ENCODE measurements around the gene CDNF. TPM values are rescaled to one million over a fixed set of nuclear protein-coding genes. Genes with fewer than 3 reads are reported as not detected.
A peak's percentile ranks its signal among the peaks of the same experiment; 100 is the strongest.
"Not testable (repeated sequence)": the region's sequence is repeated elsewhere in the genome, so short reads cannot be mapped to it uniquely, and the experiment has no call there.

CDNF gene
- total RNA-seq, 1 donor from 2014 or later, result 4.8 TPM

DNA sequence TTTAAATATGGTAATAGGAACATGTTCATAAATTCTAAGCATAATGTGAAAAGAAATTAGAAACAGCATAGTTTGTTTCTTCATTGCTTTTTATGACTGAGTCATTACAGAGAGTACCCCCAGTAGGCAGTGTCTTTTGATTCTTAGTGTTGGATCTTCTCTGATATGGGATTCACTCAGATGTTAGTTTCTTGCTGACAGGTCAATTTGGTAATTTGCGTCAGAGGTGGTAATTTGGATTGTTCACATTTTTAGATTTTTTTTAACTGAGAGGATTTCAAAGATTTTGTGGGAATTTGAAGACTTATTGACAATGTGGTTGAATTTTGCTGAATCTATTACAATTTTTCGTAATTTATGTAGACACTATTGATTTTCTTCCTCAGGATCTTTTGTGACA, 2.3 kb upstream of the CDNF start:
- no peak for ATAC-seq
- DNase-seq (ENCODE audit: low spot score), result no peak

DNA sequence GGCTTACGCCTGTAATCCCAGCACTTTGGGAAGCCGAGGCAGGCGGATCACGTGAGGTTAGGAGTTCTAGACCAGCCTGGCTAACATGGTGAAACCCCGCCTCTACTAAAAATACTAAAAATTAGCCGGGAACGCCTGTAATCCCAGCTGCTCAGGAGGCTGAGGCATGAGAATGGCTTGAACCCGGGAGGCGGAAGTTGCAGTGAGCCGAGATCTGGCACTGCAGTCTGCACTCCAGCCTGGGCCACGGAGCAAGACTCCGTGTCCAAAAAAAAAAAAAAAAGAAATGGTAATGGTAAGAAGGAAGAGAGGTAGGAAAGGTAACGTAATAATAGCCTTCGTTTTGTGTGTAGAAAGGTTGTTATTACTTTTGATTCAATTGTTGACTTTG, 1.5 kb upstream of the CDNF start:
- DNase-seq (ENCODE audit: low spot score) (no peak), ATAC-seq (no peak)

GRCh38 chr10:14838582-14839304, 906 bp upstream of the CDNF start:
- ATAC-seq (peak; percentile 8), DNase-seq (ENCODE audit: low spot score) (peak; percentile 57)

DNA sequence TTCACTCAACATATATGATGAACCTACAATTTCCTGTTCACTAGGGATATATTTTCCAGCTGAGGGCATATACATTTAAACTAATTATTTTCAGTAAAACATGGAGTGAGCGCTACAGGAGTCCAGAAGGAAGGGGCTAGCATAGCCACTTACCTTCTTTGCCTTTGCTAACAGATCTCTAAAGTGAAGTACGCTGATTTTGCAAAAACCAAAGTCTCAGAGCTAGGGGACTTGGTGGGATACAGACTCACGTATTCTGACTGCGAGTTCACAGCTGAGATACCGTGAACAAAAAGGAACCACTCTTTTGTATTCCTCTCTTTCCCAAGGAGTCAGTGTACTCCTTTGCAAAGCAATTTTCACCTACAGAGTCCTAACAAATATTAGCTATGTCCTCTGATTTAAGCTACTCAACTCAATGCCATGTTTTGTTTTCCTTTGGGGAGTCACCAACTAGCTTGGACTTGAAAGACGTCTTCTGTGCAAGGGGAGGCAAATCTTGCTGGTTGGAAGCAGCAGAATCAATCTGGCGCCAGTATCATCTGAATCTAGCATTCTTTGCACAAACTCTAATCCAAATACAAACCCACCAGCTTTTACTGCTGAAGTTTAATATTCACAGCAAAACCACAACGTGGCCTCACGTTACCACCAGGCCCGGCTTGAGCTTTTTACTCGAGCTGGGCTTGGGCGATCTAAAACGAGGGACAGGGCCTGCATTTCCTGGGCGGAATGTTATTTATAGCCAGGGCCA, 657 bp downstream of the CDNF start:
- DNase-seq (ENCODE audit: low spot score) (no peak), ATAC-seq (peak; percentile 0)

DNA sequence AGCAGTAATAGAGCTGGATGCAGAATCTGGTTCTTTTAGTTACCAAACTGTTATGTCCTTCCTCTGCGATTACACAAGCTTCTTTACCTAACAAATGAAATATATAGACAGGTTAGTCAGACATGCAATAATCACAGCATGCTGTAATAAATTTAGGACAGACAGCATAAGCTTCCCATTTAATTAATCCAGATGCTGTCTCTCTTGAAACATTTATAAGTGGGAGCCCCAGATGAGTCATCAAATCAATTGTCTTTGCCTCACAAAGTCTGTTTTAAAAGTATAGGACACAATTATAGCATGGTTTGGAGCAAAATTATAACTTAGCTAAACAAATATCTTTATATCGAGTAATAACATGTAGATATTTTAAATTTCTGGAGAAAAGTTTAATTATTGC, 1.6 kb downstream of the CDNF start:
- no peak for DNase-seq (ENCODE audit: low spot score)
- ATAC-seq, result no peak

GRCh38 chr10:14833106-14833505, 4.7 kb downstream of the CDNF start:
- no peak for ATAC-seq
- no peak for DNase-seq (ENCODE audit: low spot score)

DNA sequence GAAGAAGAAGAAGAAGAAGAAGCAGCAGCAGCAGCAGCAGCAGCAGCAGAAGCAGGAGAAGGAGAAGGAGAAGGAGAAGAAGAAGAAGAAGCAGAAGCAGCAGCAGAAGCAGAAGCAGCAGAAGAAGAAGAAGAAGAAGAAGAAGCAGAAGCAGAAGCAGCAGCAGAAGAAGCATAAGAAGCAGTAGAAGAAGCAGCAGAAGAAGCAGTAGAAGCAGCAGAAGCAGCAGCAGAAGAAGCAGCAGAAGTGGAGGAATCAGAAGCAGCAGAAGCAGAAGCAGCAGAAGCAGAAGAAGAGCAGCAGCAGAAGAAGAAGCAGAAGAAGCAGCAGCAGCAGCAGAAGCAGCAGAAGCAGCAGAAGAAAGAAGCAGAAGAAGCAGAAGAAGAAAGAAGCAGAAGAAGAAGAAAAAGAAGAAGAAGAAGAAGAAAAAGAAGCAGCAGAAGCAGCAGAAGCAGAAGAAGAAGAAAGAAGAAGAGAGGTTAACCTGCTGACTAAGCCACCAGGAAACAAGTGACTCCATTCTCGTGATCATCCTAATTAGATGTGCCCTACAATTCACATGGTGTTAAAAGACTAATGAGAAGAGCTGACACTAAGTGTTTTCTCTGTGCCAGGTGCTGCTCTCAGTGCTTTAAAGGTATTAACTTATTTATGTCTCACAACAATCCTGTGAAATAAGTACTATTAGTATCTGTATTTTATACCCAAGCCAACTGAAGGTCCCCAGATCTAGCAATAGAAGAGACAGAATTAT, 11.6 kb downstream of the CDNF start:
- DNase-seq (ENCODE audit: low spot score), result no peak
- ATAC-seq, result no peak

- DNase-seq (ENCODE audit: low spot score) (no peak), ATAC-seq (no peak)
Observed at GRCh38 chr10:14823966-14824365, 13.9 kb downstream of the CDNF start.

DNA sequence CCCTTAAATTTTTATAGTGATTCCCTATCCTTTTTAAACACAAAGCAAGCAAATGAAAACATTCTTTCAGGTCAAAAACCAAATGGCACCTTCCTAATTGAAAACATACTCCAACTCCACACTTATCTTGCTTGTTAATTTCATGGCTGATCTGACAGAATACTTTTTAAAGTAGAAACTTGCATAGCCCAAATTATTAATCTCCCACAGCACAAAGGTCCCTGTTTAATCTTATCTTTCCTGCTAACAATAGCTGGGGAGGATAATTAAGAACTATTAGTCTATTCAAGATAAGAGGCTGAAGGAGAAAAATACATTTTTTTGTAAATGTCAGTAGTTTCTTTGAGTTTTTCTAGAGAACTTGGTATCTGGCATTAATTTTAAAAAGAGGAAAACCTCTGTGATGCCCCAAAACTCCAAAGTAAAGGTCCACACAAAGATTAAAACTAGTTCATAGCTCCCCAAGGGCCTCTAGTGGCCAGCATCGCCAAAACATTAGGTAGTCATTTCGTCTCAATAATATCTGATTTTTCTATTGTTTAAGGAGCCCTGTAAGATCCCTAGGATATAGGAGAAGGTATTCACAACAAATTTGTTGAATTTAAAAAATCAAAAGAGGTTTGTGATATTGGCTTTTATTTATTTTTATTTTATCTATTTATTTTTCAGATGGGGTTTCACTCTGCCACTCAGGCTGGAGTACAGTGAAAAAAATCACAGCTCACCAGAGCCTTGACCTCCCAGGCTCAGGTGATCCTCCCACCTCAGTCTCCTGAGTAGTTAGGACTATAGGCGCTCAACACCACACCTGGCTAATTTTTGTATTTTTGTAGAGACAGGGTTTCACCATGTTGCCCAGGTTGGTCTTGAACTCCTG, 14.7 kb downstream of the CDNF start:
- peak; percentile 67 for ATAC-seq
- no peak for DNase-seq (ENCODE audit: low spot score)

- DNase-seq (ENCODE audit: low spot score), result no peak
- ATAC-seq, result no peak
Observed at GRCh38 chr10:14821635-14822375, 16.0 kb downstream of the CDNF start.

DNA sequence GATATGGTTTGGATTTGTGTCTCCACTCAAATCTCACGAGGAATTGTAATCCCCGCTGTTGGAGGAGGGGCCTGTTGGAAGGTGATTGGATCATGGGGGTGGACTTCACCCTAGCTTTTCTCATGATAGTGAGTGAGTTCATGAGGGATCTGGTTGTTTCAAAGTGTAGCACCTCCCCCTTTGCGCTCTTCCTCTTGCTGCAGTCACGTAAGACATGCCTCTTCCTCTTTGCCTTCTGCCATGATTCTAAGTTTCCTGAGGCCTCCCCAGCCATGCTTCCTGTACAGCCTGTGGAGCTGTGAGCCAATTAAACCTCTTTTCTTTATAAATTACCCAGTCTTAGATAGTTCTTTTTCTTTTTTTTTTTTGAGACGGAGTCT, 17.1 kb downstream of the CDNF start:
- DNase-seq (ENCODE audit: low spot score) (no peak), ATAC-seq (no peak)

DNA sequence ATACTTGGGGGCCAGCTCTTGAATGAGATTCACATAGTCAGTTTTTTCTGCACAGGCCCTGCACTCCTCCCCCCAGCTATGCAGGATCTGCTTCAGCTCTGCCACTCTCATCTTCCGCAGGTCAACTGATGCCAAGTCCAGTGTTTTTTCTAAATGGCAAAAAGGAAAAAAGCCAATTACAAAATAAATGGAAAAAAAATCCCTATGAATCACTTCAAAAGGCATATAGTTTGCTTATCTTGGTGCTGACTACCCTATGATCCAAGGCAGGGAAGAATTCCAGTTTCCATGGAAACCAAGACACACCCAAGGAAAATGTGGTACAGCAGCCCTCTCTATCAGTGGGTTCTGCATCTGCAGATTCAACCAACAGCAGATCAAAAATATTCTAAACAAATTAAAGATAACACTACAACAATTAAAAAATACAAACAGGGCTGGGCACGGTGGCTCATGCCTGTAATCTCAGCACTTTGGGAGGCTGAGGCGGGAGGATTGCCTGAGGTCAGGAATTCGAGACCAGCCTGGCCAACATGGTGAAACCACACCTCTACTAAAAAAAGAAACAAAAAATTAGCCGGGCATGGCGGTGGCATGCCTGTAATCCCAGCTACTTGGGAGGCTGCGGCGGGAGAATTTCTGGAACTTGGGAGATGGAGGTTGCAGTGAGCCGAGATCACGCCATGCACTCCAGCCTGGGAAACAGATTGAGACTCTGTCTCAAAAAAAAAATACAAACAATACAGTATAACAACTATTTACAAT, 17.6 kb downstream of the CDNF start:
- ATAC-seq, result no peak
- DNase-seq (ENCODE audit: low spot score), result no peak

GRCh38 chr10:14816717-14817116, 21.1 kb downstream of the CDNF start:
- not testable (repeated sequence) for ATAC-seq; DNase-seq (ENCODE audit: low spot score)

DNA sequence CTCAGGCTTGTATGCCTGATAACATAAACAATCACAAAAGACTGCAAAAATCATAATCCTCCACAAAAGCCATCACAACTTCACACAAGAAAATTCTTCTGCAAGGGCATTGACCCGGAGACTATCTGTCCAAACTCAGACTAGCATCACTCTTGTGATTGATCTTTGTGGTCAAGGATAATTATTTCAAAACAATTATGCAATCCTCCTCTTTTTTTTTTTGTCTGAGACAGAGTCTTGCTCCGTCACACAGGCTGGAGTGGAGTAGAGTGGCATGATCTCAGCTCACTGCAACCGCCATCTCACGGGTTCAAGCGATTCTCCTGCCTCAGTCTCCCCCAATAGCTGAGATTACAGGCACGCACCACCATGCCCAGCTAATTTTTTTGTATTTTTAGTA, 22.2 kb downstream of the CDNF start:
- ATAC-seq, result no peak

DNA sequence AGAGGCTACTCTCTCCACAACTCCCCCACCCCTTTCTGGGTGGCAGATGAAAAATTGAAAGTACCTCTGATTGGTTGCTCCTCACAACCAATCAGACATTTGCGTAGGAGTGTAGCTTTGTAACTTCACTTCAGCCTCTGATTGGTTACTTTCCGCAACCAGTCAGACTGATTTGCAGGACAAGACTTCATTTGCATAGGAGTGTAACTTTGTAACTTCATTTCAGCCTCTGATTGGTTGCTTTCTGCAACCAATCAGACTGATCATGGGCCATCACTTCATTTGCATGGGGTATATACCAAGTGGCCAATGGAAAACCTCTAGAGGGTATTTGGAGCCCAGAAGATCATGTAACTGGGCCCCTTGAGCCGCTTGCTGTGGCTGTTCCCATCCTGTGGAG, 25.6 kb downstream of the CDNF start:
- ATAC-seq, result no peak

More for the DNA sequence above, 22.2 kb downstream of the CDNF start:
- DNase-seq (ENCODE audit: low spot score), result no peak

GRCh38 chr10:14810969-14811953, 26.6 kb downstream of the CDNF start:
- no peak for DNase-seq (ENCODE audit: low spot score)
- ATAC-seq, result peak; percentile 93

More for the DNA sequence above, 25.6 kb downstream of the CDNF start:
- no peak for DNase-seq (ENCODE audit: low spot score)

- no peak for DNase-seq (ENCODE audit: low spot score)
Observed at GRCh38 chr10:14806318-14806717, 31.5 kb downstream of the CDNF start.

GRCh38 chr10:14803827-14804226, 34.0 kb downstream of the CDNF start:
- DNase-seq (ENCODE audit: low spot score) (no peak), ATAC-seq (no peak)

More at GRCh38 chr10:14806318-14806717, 31.5 kb downstream of the CDNF start:
- no peak for ATAC-seq
